ENCODE measurements around the gene ORM1. TPM values are rescaled to one million over a fixed set of nuclear protein-coding genes. Genes with fewer than 3 reads are reported as not detected.
"Not testable (repeated sequence)": the region's sequence is repeated elsewhere in the genome, so short reads cannot be mapped to it uniquely, and the experiment has no call there.

ORM1 gene
- total RNA-seq, 2 experiments from 2014 or later = not detected

DNA sequence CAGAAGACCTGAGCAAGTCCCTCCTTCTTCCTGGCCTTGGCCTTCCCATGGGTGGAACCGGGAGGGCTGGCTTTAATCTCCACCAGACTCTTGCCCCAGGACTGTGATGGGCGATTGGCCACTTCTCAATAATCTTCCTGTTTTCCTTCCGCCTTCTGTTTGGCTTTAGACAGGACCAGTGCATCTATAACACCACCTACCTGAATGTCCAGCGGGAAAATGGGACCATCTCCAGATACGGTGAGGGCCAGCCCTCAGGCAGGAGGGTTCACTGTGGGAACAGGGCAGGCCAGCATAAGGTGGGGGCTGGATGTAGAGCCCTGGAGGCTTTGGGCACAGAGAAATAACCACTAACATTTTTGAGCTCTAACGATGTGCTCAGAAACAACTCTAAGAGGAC lies 951 bp downstream of the ORM1 start:
- H3K27ac Mint-ChIP-seq; DNase-seq; H3K4me1 Mint-ChIP-seq (ENCODE audit: low read depth); ATAC-seq; CTCF ChIA-PET; H3K9me3 Mint-ChIP-seq (ENCODE audit: insufficient read depth); H3K4me3 Mint-ChIP-seq; H3K36me3 Mint-ChIP-seq (ENCODE audit: low read depth); POLR2A ChIA-PET; H3K27me3 Mint-ChIP-seq (ENCODE audit: low read depth): not testable (repeated sequence)

DNA sequence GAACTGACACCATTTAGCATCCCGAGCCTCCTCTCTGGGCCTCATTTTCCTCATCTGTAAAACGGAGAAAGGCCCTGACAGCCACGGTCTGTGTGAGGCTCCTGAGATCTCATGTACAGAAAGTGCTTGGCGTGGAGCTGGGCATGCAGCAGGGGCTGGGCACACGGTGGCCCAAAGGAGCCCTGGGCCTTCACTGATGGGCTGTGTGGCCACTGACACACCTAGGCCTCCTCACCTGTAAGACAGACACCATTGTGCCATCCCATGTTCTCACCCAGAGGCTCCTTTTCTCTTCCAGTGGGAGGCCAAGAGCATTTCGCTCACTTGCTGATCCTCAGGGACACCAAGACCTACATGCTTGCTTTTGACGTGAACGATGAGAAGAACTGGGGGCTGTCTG lies 1.6 kb downstream of the ORM1 start:
- no peaks in the 10 kb centered on the region for H3K36me3 Mint-ChIP-seq (ENCODE audit: low read depth)
- H3K27ac Mint-ChIP-seq = no peak overlapping the region
- ChIA-PET POLR2A (no interaction called here), CTCF (interaction anchor here (0.7 kb wide), 1 partner anchor 10 kb away, joined by 3 read pairs; no protein-coding TSS in a partner anchor)
- no peak overlapping the region for H3K4me3 Mint-ChIP-seq
- no peak for ATAC-seq
- no peaks in the 10 kb centered on the region for H3K27me3 Mint-ChIP-seq (ENCODE audit: low read depth)
- no peaks in the 10 kb centered on the region for H3K4me1 Mint-ChIP-seq (ENCODE audit: low read depth)
- H3K9me3 Mint-ChIP-seq (ENCODE audit: insufficient read depth) = no peaks in the 10 kb centered on the region
- no peak for DNase-seq

DNA sequence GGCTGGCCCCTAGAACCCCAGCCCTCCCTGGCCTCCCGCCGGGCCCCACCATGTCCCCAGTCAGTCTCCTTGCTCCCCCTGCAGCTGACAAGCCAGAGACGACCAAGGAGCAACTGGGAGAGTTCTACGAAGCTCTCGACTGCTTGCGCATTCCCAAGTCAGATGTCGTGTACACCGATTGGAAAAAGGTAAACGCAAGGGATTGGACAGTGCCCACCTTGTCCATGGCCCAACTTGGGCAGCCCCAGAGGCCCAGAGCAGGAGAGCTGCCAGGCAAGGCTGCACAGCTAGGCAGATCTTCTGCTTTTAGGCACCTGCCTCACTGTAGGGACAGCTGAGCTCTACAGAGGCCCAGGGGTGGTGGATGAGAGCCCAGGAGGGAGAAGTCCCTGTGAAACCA lies 2.1 kb downstream of the ORM1 start:
- H3K4me1 Mint-ChIP-seq (ENCODE audit: low read depth); POLR2A ChIA-PET; H3K9me3 Mint-ChIP-seq (ENCODE audit: insufficient read depth); ATAC-seq; H3K4me3 Mint-ChIP-seq; H3K36me3 Mint-ChIP-seq (ENCODE audit: low read depth); H3K27me3 Mint-ChIP-seq (ENCODE audit: low read depth); H3K27ac Mint-ChIP-seq; DNase-seq: not testable (repeated sequence)
- CTCF ChIA-PET = interaction anchor here (0.7 kb wide), 1 partner anchor 10 kb away, joined by 3 read pairs; no protein-coding TSS in a partner anchor

DNA sequence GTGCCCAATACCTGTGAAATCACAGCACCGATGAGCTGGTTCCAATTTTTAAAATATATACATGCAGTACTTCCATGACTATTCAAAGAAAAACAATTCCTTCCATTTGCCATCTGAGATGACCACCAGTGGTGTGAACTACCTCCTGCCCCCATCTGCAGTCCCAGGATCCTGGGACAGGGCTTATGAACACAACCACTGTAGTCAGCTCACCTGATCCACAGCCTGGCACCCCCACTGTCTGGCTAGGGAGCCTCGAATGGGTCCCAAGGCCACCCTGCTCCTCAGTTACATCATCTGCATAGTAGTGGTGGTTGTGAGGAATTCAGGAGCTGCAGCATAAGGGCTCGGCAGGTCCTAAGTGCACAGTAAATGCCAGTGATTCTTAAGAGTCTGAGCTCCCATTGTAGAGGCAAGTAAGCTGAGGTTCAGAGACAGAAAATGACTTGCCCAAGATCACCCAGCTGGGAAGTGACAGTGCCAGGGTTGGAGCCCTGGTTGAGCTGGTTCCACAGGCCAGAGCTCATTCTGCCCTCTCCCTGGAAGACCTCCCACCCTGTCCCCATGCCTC lies 2.9 kb downstream of the ORM1 start:
- DNase-seq; POLR2A ChIA-PET; H3K27me3 Mint-ChIP-seq (ENCODE audit: low read depth); CTCF ChIA-PET; H3K4me1 Mint-ChIP-seq (ENCODE audit: low read depth); H3K27ac Mint-ChIP-seq; H3K4me3 Mint-ChIP-seq; ATAC-seq; H3K36me3 Mint-ChIP-seq (ENCODE audit: low read depth); H3K9me3 Mint-ChIP-seq (ENCODE audit: insufficient read depth): not testable (repeated sequence)

DNA sequence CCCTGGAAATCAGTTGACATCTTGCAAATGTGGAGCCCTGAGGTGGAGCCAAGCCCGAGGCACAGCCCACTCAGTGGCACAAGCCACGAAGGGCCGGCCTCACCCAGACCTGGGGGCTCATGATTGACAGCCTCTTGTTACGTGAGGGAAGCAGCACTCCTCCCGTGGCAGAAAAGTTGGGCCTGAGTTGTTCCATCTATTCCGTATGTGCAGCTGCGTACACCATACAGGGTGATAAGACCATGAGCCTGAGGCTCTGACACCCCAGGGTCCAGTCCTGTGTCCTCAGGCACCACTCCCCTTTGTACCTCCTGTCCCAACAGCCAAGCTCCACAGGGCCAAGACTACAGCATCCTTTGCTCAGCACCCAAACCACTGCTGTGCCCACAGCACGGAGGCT lies 4.9 kb downstream of the ORM1 start:
- ATAC-seq = no peak
- ChIA-PET POLR2A (no interaction called here), CTCF (no interaction called here)
- no peaks in the 10 kb centered on the region for H3K4me1 Mint-ChIP-seq (ENCODE audit: low read depth)
- H3K36me3 Mint-ChIP-seq (ENCODE audit: low read depth) = peaks cover 1% of the 10 kb centered on the region
- no peak overlapping the region for H3K4me3 Mint-ChIP-seq
- H3K27me3 Mint-ChIP-seq (ENCODE audit: low read depth) = no peaks in the 10 kb centered on the region
- DNase-seq = no peak
- no peak overlapping the region for H3K27ac Mint-ChIP-seq
- H3K9me3 Mint-ChIP-seq (ENCODE audit: insufficient read depth) = no peaks in the 10 kb centered on the region

DNA sequence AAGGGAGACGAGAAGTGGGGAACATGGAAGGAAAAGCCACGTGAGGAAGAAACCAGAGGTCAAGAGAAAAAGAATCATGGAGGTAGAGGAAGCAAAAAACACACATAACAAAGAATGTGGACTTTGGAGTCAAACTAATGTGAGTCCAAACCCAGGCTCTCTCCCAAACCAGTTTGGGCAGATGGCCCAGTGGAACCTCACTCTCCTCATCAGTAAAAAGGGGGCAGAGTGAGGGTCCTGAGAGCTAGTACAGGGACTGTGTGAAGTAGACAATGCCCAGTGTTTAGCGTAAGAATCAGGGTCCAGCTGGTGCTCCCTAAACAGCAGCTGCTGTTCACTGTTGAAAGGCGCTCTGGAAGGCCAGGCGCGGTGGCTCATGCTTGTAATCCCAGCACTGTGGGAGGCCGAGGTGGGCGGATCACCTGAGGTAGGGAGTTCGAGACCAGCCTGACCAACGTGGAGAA lies 5.5 kb downstream of the ORM1 start:
- H3K36me3 Mint-ChIP-seq (ENCODE audit: low read depth); H3K9me3 Mint-ChIP-seq (ENCODE audit: insufficient read depth); CTCF ChIA-PET; POLR2A ChIA-PET; DNase-seq; ATAC-seq; H3K27me3 Mint-ChIP-seq (ENCODE audit: low read depth); H3K27ac Mint-ChIP-seq; H3K4me3 Mint-ChIP-seq; H3K4me1 Mint-ChIP-seq (ENCODE audit: low read depth): not testable (repeated sequence)

DNA sequence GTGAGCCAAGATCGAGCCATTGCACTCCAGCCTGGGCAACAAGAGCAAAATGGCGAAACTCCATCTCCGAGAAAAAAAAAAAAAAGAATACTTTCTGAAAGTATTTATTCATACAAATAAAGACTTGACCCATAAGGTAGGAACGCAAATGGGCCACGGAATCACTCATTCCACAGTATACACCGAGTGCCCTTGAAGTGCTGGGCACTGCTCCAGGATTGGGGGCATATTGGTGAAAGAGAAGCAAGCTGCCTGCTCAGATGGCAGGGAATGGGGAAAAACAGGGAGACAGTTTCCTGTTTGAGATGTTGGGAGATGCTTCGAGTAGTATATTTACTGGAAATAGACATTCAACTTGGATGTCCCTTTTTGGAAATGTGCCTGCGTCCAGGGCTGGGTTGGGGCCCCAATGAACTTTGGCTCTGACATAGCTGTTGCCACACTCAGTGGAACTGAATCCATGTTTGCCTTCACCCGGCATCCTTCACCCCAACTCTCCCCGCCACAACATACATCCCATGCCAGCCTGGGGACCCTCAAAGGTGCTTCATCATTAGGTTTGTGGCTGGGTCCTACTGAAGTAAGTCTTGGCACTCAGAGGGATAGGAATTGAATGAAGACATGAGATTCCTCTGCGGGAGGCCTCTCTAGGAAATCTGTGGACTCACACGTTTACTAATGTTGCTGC lies 6.2 kb downstream of the ORM1 start:
- CTCF ChIA-PET; H3K4me3 Mint-ChIP-seq; H3K27me3 Mint-ChIP-seq (ENCODE audit: low read depth); DNase-seq; H3K27ac Mint-ChIP-seq; H3K36me3 Mint-ChIP-seq (ENCODE audit: low read depth); H3K9me3 Mint-ChIP-seq (ENCODE audit: insufficient read depth); POLR2A ChIA-PET; H3K4me1 Mint-ChIP-seq (ENCODE audit: low read depth); ATAC-seq: not testable (repeated sequence)

DNA sequence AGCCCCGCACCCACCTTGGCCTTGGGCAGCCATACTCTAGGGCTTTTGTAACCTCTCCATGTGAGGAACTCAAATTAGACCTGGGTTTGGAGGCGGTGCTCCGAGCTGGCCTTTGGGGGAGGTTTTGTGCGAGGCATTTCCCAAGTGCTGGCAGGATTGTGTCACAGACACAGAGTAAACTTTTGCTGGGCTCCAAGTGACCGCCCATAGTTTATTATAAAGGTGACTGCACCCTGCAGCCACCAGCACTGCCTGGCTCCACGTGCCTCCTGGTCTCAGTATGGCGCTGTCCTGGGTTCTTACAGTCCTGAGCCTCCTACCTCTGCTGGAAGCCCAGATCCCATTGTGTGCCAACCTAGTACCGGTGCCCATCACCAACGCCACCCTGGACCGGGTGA lies 6.7 kb downstream of the ORM1 start, which contains the start of gene ORM2:
ORM2 (plus strand) TSS at position 245 of the 398 bp plus-strand sequence; CDS start at position 281, 36 bp downstream.
- POLR2A ChIA-PET; H3K27me3 Mint-ChIP-seq (ENCODE audit: low read depth); CTCF ChIA-PET; H3K4me3 Mint-ChIP-seq; H3K4me1 Mint-ChIP-seq (ENCODE audit: low read depth); DNase-seq; H3K9me3 Mint-ChIP-seq (ENCODE audit: insufficient read depth); H3K36me3 Mint-ChIP-seq (ENCODE audit: low read depth): not testable (repeated sequence)
- peak; percentile 9 for ATAC-seq
- peak within 1 kb of the TSS; percentile 42 for H3K27ac Mint-ChIP-seq

DNA sequence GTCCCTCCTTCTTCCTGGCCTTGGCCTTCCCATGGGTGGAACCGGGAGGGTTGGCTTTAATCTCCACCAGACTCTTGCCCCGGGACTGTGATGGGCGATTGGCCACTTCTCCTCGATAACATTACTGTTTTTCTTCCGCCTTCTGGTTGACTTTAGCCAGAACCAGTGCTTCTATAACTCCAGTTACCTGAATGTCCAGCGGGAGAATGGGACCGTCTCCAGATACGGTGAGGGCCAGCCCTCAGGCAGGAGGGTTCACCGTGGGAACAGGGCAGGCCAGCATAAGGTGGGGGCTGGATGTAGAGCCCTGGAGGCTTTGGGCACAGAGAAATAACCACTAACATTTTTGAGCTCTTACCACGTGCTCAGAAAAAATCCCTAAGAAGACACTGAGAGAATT lies 7.7 kb downstream of the ORM1 start:
- Mint-ChIP-seq H3K4me1 (ENCODE audit: low read depth) (peaks cover 2% of the 10 kb centered on the region), H3K27me3 (ENCODE audit: low read depth) (no peaks in the 10 kb centered on the region), H3K4me3 (no peak overlapping the region), H3K27ac (peak overlapping the region; percentile 42), H3K36me3 (ENCODE audit: low read depth) (peaks cover 12% of the 10 kb centered on the region), H3K9me3 (ENCODE audit: insufficient read depth) (no peaks in the 10 kb centered on the region)
- ChIA-PET POLR2A (no interaction called here), CTCF (no interaction called here)
- ATAC-seq (no peak), DNase-seq (no peak)

DNA sequence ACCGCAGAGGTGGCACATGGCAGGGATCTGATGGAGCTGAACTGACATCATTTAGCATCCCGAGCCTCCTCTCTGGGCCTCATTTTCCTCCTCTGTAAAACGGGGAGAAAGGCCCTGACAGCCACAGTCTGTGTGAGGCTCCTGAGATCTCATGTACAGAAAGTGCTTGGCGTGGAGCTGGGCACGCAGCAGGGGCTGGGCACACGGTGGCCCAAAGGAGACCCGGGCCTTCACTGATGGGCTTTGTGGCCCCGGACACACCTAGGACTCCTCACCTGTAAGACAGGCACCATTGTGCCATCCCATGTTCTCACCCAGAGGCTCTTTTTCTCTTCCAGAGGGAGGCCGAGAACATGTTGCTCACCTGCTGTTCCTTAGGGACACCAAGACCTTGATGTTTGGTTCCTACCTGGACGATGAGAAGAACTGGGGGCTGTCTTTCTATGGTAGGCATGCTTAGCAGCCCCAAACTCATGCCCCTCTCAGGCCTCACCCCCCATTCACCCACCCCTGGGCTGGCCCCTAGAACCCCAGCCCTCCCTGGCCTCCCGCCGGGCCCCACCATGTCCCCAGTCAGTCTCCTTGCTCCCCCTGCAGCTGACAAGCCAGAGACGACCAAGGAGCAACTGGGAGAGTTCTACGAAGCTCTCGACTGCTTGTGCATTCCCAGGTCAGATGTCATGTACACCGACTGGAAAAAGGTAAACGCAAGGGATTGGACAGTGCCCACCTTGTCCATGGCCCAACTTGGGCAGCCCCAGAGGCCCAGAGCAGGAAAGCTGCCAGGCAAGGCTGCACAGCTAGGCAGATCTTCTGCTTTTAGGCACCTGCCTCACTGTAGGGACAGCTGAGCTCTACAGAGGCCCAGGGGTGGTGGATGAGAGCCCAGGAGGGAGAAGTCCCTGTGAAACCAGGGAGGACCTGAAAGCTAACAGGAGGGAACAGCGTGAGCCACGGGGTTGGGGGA lies 8.6 kb downstream of the ORM1 start:
- CTCF ChIA-PET; DNase-seq; H3K4me1 Mint-ChIP-seq (ENCODE audit: low read depth); H3K27me3 Mint-ChIP-seq (ENCODE audit: low read depth); H3K9me3 Mint-ChIP-seq (ENCODE audit: insufficient read depth): not testable (repeated sequence)
- Mint-ChIP-seq H3K4me3 (peak overlapping the region; percentile 22), H3K36me3 (ENCODE audit: low read depth) (peaks cover 21% of the 10 kb centered on the region), H3K27ac (peak overlapping the region; percentile 72)
- POLR2A ChIA-PET = interaction anchor here (0.9 kb wide), 1 partner anchor 11 kb away, joined by 3 read pairs; no protein-coding TSS in a partner anchor
- ATAC-seq = peak; percentile 12

DNA sequence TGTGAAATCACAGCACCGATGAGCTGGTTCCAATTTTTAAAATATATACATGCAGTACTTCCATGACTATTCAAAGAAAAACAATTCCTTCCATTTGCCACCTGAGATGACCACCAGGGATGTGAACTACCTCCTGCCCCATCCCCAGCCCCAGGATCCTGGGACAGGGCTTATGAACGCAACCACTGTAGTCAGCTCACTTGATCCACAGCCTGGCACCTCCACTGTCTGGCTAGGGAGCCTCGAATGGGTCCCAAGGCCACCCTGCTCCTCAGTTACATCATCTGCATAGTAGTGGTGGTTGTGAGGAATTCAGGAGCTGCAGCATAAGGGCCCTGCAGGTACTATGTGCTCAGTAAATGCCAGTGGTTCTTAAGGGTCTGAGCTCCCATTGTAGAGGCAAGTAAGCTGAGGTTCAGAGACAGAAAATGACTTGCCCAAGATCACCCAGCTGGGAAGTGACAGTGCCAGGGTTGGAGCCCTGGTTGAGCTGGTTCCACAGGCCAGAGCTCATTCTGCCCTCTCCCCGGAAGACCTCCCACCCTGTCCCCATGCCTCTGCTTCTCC lies 9.7 kb downstream of the ORM1 start:
- H3K36me3 Mint-ChIP-seq (ENCODE audit: low read depth) = peaks cover 30% of the 10 kb centered on the region

More for the DNA sequence above, 9.7 kb downstream of the ORM1 start:
- H3K9me3 Mint-ChIP-seq (ENCODE audit: insufficient read depth); H3K27me3 Mint-ChIP-seq (ENCODE audit: low read depth); DNase-seq; CTCF ChIA-PET; ATAC-seq; H3K4me1 Mint-ChIP-seq (ENCODE audit: low read depth): not testable (repeated sequence)
- peak overlapping the region; percentile 15 for H3K4me3 Mint-ChIP-seq
- POLR2A ChIA-PET = interaction anchor here (0.6 to 0.9 kb wide), 2 partner anchors 9 to 321 kb away, joined by 3 to 4 read pairs; no protein-coding TSS in a partner anchor
- peak overlapping the region; percentile 61 for H3K27ac Mint-ChIP-seq

Measured in activated CD8-positive, alpha-beta T cell treated with anti-CD3 and anti-CD28 coated beads, Interleukin-2, amount 10 ng/mL, durations not matched to agents 7 days and 5 days (primary cell).